IMR-90 (cell line): ENCODE measurements around the gene CD34. TPM values are rescaled to one million over a fixed set of nuclear protein-coding genes. Genes with fewer than 3 reads are reported as not detected.

ENCODE experiments used
- ATAC-seq: fragments of 200-7000 bp; cut with Tn5 transposase; 2 replicates; pipeline ENCODE4 v1.9.1; 2020; ENCODE audit warnings: low read depth, mild to moderate bottlenecking, moderate library complexity
- BruUV-seq: library from RNA; stranded (reverse); fragments of 400-500 nt; replicated peaks from 2 replicates; lab custom pipeline; 2021; lab: Mats Ljungman, UMichigan
- CTCF ChIA-PET: fragments of 300-600 bp; formaldehyde crosslinking; extraction: SDS; loops from one replicate; lab custom pipeline; 2021; ENCODE audit warnings: antibody characterized with exemption; lab: Yijun Ruan, JAX
- POLR2A ChIA-PET: fragments of 300-600 bp; sonication (Branson Sonifier 250); formaldehyde crosslinking; loops from one replicate; lab custom pipeline; 2022; ENCODE audit warnings: antibody characterized with exemption; ENCODE audit not compliant: unreplicated experiment; lab: Charles Lee
- DNase-seq: peaks from one replicate; pipeline ENCODE4 v3.0.0; 2013
- H2AFZ ChIP-seq: replicated peaks from 2 replicates; pipeline ENCODE3; 2013; ENCODE audit warnings: low read length, mild to moderate bottlenecking; ENCODE audit not compliant: poor library complexity
- H2AK5ac ChIP-seq: 2 replicates; pipeline ENCODE4 v1.6.1; 2013; ENCODE audit warnings: low read depth, low read length, inconsistent platforms
- H2AK9ac ChIP-seq: replicated peaks from 2 replicates; pipeline ENCODE3; 2013; ENCODE audit warnings: mild to moderate bottlenecking, low read depth, low read length, moderate library complexity; ENCODE audit not compliant: poor library complexity
- H2BK120ac ChIP-seq: 2 replicates; pipeline ENCODE4 v1.6.1; 2013; ENCODE audit warnings: low read depth, low read length, inconsistent platforms
- H2BK15ac ChIP-seq: 3 replicates; pipeline ENCODE4 v1.6.1; 2013; ENCODE audit warnings: low read depth, low read length, inconsistent platforms
- H2BK20ac ChIP-seq: 2 replicates; pipeline ENCODE4 v1.6.1; 2013; ENCODE audit warnings: low read depth, mild to moderate bottlenecking, inconsistent platforms, low read length, moderate library complexity
- H2BK5ac ChIP-seq: 2 replicates; pipeline ENCODE4 v1.6.1; 2013; ENCODE audit warnings: mild to moderate bottlenecking, low read depth, low read length, inconsistent platforms; ENCODE audit not compliant: poor library complexity, severe bottlenecking
- H3K14ac ChIP-seq: replicated peaks from 2 replicates; pipeline ENCODE4 v1.6.1; 2013; ENCODE audit warnings: low read depth, low read length, inconsistent platforms
- H3K18ac ChIP-seq: 2 replicates; pipeline ENCODE4 v1.6.1; 2013; ENCODE audit warnings: low read depth, low read length, control low read depth
- H3K23ac ChIP-seq: 2 replicates; pipeline ENCODE4 v1.6.1; 2013; ENCODE audit warnings: low read depth, low read length, inconsistent platforms
- H3K27ac ChIP-seq: 2 replicates; pipeline ENCODE4 v1.5.1; 2013; ENCODE audit warnings: mild to moderate bottlenecking, control low read depth, low read length; ENCODE audit not compliant: insufficient read depth
- H3K27me3 ChIP-seq: 2 replicates; pipeline ENCODE4 v1.6.1; 2013; ENCODE audit warnings: low read length; ENCODE audit not compliant: control insufficient read depth, insufficient read depth
- H3K36me3 ChIP-seq: 2 replicates; pipeline ENCODE4 v1.6.1; 2013; ENCODE audit warnings: low read length, mixed read lengths; ENCODE audit not compliant: control insufficient read depth, insufficient read depth
- H3K4ac ChIP-seq: 2 replicates; pipeline ENCODE4 v1.6.1; 2013; ENCODE audit warnings: low read depth, low read length, inconsistent platforms
- H3K4me1 ChIP-seq: 2 replicates; pipeline ENCODE4 v1.6.1; 2013; ENCODE audit warnings: low read length, mixed read lengths; ENCODE audit not compliant: control insufficient read depth, insufficient read depth
- H3K4me2 ChIP-seq: 2 replicates; pipeline ENCODE4 v1.6.1; 2013; ENCODE audit warnings: low read depth, mild to moderate bottlenecking, control low read depth, low read length, moderate library complexity
- H3K4me3 ChIP-seq: 2 replicates; pipeline ENCODE4 v1.5.1; 2013; ENCODE audit warnings: low read depth, mild to moderate bottlenecking, control low read depth, low read length, moderate library complexity; ENCODE audit not compliant: insufficient read depth
- H3K56ac ChIP-seq: 2 replicates; pipeline ENCODE4 v1.6.1; 2013; ENCODE audit warnings: low read length, inconsistent platforms; ENCODE audit not compliant: insufficient read depth; ENCODE audit errors: extremely low read depth
- H3K79me1 ChIP-seq, 2 experiments: 2 replicates each; pipeline ENCODE4 v1.6.1; 2013; ENCODE audit warnings: low read length in 2 of 2, inconsistent platforms in 1 of 2, low read depth in 1 of 2
- H3K9ac ChIP-seq: 2 replicates; pipeline ENCODE4 v1.6.1; 2013; ENCODE audit warnings: low read depth, low read length, control low read depth
- H3K9me1 ChIP-seq: 2 replicates; pipeline ENCODE4 v1.6.1; 2013; ENCODE audit warnings: low read length, inconsistent platforms; ENCODE audit not compliant: insufficient read depth
- H3K9me3 ChIP-seq: 2 replicates; pipeline ENCODE4 v1.6.1; 2013; ENCODE audit warnings: low read length; ENCODE audit not compliant: control insufficient read depth, insufficient read depth
- H4K20me1 ChIP-seq: 2 replicates; pipeline ENCODE4 v1.6.1; 2013; ENCODE audit warnings: low read length, inconsistent platforms; ENCODE audit not compliant: insufficient read depth
- H4K5ac ChIP-seq: 2 replicates; pipeline ENCODE4 v1.6.1; 2013; ENCODE audit warnings: mild to moderate bottlenecking, low read depth, low read length, control low read depth
- H4K8ac ChIP-seq, 2 experiments: 2 replicates each; pipeline ENCODE4 v1.6.1; 2013; ENCODE audit warnings: low read depth in 2 of 2, low read length in 2 of 2, control low read depth in 1 of 2, inconsistent platforms in 1 of 2
- H4K91ac ChIP-seq: 2 replicates; pipeline ENCODE4 v1.6.1; 2013; ENCODE audit warnings: low read depth, low read length, inconsistent platforms; ENCODE audit not compliant: insufficient read depth
- FOS ChIP-seq: fragments of 150-350 bp; IDR thresholded peaks from 2 replicates; pipeline ENCODE4 v1.6.1; 2016; ENCODE audit warnings: low read depth, low read length
- WGBS, 2 experiments: methylation state at CpG; one replicate each; pipeline versions ENCODE4 v1.1.5 to v1.1.7; 2013; ENCODE audit warnings: missing lambda C conversion rate in 2 of 2; ENCODE audit not compliant: insufficient read length in 1 of 2; ENCODE audit errors: extremely low coverage in 2 of 2; 5-methylcytosine and 5-hydroxymethylcytosine counted together
- dilution Hi-C: fragments of 300-500 bp; cut with HindIII; formaldehyde crosslinking; loops from one replicate; pipeline ENCODE4 v1.14.3; 2018; ENCODE audit warnings: low sequenced_read_pairs; ENCODE audit not compliant: unreplicated experiment
- in situ Hi-C: fragments of 300-500 bp; cut with MboI; formaldehyde crosslinking; loops from 3 replicates; pipeline ENCODE4 v1.14.3; 2019; ENCODE audit warnings: low sequenced_read_pairs, inconsistent platforms, mixed read lengths
- intact Hi-C: fragments of 100-400 bp; cut with micrococcal nuclease; formaldehyde crosslinking; loops from 2 replicates; pipeline ENCODE4 v1.10.0; 2022
- polyA plus RNA-seq, 3 experiments: library from polyadenylated mRNA; depleted of rRNA; stranded (reverse); fragments of >200 nt; gene quantifications; 2 replicates each; pipeline ENCODE4 v1.2.3, GENCODE V29; 2012; ENCODE audit warnings: low replicate concordance in 1 of 3
- total RNA-seq: library from RNA; depleted of rRNA; stranded (reverse); fragments of >200 nt; gene quantifications from 2 replicates; pipeline ENCODE4 v1.2.3, GENCODE V29; 2012

CD34 gene
- total and polyA plus RNA-seq, 2 of the 4 experiments (the other 2 are of a cell fraction): 0.14 TPM; not detected in 1

DNA sequence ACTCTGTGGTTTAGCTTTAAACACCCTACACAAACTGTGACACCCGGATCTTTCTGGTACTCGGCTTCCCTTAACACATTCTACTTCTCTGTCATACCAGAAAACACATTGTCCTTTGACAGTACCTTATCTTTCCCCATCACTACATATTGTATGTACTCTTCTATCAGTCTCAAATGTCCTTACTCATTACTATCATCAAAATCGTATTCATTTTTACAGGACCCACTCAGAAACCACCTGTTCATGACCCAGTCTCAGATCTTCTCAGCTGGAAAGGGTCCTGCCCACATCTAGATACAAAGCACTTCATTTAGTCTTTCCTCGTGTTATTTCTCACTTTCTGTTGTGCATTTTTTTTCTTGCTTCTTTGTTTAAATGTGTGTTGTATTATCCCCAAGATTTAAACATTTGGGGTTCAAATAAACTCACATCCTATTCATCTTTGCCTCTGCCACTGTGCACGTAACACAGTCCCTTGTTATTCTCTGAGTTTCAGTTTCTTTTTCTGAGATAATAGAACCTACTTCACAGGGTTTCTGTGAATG, 27.7 kb downstream of the CD34 start:
- H2BK120ac ChIP-seq: no peak overlapping the region
- H2AK5ac ChIP-seq: no peak overlapping the region
- TF ChIP-seq FOS: no peak
- H4K20me1 ChIP-seq: no peaks in the 10 kb centered on the region
- no peak overlapping the region for H3K9ac ChIP-seq
- H3K23ac ChIP-seq: no peak overlapping the region
- no peaks in the 10 kb centered on the region for H3K9me3 ChIP-seq
- H2BK15ac ChIP-seq: no peak overlapping the region
- intact Hi-C loops (loop anchor here (10.0 kb wide), 1 partner anchor 212 kb away; no protein-coding TSS in a partner anchor), in situ Hi-C loops (loop anchor here (5.0 kb wide), 2 partner anchors 74 to 359 kb away; partner anchors contain the start of gene PLXNA2), dilution Hi-C loops (no loop called here)
- H4K91ac ChIP-seq: no peak overlapping the region
- H3K9me1 ChIP-seq: peaks cover 5% of the 10 kb centered on the region
- no peak overlapping the region for H4K5ac ChIP-seq
- WGBS, 2 experiments: 72 to 100% methylated on average over 1 to 2 of the region's 5 CpGs
- H2BK20ac ChIP-seq: no peak overlapping the region
- H2BK5ac ChIP-seq: no peak overlapping the region
- H2AK9ac ChIP-seq: no peak overlapping the region
- ATAC-seq (no peak), DNase-seq (no peak)
- no peaks in the 10 kb centered on the region for H3K79me1 ChIP-seq
- H3K27me3 ChIP-seq: peaks cover 12% of the 10 kb centered on the region; the same call in 1 of the 2 replicates
- H3K36me3 ChIP-seq: no peaks in the 10 kb centered on the region
- H3K56ac ChIP-seq: no peak overlapping the region
- peaks cover 3% of the 10 kb centered on the region for H3K4me1 ChIP-seq
- no peak overlapping the region for H3K4ac ChIP-seq
- H3K18ac ChIP-seq: no peak overlapping the region
- no TSS peak for BruUV-seq
- no peak overlapping the region for H3K27ac ChIP-seq
- no peak overlapping the region for H4K8ac ChIP-seq
- ChIA-PET CTCF (interaction anchor here (0.7 to 5.3 kb wide), 5 partner anchors 14 to 114 kb away, joined by 3 to 69 read pairs (median 5); no protein-coding TSS in a partner anchor), POLR2A (no interaction called here)
- no peak overlapping the region for H3K14ac ChIP-seq
- H2AFZ ChIP-seq: no peak overlapping the region
- H3K4me2 ChIP-seq: no peak overlapping the region
- no peak overlapping the region for H3K4me3 ChIP-seq
